Kidney capillary endothelial cell (primary cell): ENCODE measurements around the gene ALPP.
"Not testable (repeated sequence)": the region's sequence is repeated elsewhere in the genome, so short reads cannot be mapped to it uniquely, and the experiment has no call there.

Experiments used
- DNase-seq: peaks from one replicate; pipeline ENCODE4 v3.0.0-alpha.2; 2018; ENCODE audit warnings: low spot score

The ALPP gene

GRCh38 chr2:232341061-232341738 is 37.4 kb upstream of the ALPP start:
- DNase-seq = no peak

DNA sequence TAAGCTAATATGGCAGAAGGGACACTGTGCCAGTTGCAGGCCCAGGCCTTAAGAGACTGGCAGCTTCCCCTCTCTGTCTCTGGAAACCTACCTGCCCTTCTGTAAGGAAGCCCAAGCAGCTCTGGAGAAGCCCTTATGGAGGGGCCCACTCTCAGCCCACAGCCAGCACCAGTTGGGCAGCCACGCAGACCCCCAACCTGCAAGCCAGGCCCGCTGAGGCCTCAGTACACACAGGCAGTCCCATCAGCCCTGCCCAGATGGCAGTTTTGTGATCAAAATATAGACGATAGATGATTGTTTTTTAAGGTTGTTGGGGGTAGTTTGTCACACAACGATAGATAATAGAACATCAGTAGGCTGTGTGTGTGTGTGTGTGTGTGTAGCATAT is 36.8 kb upstream of the ALPP start:
- DNase-seq = no peak

DNA sequence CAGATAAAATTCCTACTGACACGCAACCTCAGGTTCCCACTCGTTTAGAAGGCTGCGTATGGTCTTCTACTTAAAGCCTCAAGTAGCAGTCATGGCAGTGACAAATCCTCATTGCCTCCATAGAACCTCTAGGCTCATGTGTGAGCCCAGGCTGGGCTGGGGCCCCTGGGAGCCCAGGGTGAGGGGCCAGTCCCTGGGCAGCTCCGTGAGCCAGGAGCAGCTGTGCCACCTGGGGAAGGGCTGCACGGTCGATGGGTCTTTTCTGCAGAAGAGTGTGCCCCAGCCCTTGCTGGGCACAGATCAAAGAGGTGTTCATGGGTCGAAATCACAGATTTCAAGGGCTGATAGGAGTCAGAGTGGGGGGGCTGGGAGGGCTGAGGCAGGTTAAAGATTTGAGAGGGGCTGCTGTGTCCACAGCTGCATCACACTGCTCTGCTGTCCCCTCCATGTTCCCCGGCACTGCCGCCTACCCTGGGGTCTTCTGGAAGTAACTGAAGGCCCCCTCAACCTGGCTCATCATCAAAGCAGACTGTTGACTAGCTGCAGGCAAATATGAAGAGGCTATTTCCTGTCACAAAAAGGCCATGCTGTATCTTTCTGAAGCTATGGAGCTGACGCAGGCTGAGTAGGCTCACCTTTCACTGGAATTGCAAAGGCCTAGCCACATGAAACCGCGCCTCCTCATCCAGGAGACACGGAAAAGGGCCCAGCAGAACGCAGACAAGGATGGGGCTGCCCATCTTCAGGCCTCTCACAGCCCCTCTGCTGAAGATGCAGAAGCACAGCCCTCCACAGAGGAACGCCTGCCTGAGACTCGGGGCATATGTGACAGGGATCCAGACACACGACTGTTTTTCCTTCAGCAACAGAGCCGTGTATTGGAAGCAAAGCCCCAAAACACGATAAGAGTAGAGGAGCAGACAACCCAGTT is 35.7 kb upstream of the ALPP start:
- no peak for DNase-seq

- DNase-seq = no peak
Measured at GRCh38 chr2:232343821-232344220, 34.7 kb upstream of the ALPP start.

GRCh38 chr2:232345251-232345650 is 33.3 kb upstream of the ALPP start:
- no peak for DNase-seq

DNA sequence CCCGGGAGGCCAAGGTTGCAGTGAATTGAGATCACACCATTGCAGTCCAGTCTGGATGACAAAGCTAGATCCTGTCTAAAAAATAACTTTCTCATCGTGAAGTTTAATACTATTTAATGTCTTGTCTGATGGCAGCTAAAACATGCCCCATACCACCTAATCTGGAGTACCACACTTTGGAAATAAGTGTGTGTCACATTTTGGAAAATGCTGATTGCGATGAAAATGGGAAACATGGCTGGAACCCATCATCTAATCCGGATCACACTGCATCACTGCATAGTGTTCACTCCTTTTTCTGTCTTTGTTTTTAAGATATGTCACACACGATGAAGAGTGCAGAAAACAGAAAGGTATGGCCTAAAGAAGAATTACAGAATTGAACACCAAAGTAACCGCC is 31.2 kb upstream of the ALPP start:
- DNase-seq = no peak

DNA sequence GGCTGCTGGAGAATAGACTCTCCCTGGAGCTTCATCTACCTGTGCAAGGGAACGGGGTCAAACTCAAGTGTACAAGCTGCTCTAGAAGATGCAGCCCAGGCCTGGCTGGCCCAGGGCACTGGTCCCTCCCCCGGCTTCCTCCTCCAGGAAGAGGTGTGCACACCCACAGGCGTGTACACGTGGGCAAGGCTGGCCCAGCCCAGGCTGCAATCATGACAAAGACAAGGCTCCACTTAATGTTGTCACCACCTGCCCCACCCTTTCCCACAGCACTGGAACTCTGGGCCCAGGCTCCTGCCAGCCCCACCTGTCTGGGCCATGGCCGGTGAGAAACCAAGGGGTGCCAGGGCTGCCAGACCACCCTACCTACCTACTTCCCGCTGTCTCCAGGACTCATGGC is 29.6 kb upstream of the ALPP start:
- DNase-seq = no peak

- DNase-seq = no peak
Measured at GRCh38 chr2:232349546-232349945, 29.0 kb upstream of the ALPP start.

DNA sequence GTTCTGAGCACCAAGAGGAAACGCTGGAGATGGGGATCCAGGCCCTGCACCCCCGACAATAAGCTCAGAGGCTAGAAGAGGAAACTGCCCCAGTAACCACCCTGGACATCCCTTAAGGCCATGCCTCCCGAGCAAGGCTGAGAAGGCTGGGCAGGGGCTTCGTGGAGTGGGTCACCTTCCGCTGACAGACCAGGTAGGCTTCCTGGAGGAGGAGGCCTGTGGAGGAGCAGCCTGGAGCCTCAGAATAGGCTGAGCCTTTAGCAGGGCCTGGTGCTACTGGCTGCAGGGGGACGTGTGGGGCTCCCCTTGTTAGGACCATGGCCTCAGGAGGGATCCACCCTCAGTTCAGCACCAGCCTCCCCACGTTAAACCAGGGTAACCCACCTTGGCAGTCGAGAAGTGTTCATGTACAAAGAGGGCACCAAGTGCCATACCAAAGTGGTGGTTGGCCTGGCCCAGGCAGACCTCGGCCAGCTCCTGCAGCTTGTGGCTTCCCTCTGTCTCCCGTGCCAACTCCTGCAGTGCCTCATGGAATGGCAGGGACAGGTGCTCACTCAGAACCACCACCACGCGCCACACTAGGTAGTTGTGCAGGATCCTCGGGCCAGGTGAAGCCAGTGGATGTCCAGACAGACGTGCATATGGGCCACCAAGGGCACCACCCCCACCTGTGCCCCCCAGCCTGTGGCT is 28.5 kb upstream of the ALPP start:
- DNase-seq = no peak

DNA sequence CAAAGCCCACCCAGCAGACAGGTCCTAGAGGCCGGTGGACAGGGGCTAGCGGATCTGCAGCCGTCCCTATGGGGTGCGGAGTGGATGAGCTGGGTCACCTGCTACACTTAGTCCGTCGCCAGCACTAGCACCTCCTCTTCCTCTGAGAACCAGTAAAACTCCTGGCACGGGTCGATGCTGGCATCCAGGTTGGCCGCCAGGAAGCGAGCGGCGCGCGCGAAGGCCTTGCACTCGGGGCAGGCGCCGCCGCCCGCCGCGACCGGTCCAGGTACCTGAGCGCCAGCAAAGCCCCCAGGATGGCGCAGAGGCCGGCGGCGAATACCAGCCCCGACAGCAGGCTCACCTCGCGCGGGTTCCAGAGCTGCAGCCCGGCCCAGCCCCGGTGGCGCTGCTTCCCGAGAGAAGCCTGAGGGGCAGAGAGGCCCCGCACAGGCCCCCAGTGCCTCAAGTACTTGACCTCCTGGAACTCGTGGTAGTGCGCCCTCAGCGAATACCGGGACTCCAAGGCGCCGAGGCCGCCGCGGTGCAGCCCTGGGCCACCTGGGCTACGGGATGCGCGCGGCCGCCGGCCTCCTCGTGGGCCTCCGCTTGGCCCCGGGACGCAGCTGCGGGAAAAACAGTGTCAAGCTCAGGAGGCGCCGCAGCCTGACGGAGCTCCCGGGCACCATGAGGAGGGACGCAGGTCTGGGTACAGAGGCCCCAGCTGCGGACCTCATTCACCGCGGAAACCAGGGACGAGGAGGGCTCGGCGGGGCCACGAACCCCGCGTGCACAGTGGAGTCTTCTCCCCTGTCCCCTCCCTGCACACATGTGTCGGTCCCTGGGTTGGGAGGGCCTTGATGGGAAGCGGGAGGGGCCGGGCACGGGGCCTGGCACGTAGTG is 27.5 kb upstream of the ALPP start:
- DNase-seq = no peak

DNA sequence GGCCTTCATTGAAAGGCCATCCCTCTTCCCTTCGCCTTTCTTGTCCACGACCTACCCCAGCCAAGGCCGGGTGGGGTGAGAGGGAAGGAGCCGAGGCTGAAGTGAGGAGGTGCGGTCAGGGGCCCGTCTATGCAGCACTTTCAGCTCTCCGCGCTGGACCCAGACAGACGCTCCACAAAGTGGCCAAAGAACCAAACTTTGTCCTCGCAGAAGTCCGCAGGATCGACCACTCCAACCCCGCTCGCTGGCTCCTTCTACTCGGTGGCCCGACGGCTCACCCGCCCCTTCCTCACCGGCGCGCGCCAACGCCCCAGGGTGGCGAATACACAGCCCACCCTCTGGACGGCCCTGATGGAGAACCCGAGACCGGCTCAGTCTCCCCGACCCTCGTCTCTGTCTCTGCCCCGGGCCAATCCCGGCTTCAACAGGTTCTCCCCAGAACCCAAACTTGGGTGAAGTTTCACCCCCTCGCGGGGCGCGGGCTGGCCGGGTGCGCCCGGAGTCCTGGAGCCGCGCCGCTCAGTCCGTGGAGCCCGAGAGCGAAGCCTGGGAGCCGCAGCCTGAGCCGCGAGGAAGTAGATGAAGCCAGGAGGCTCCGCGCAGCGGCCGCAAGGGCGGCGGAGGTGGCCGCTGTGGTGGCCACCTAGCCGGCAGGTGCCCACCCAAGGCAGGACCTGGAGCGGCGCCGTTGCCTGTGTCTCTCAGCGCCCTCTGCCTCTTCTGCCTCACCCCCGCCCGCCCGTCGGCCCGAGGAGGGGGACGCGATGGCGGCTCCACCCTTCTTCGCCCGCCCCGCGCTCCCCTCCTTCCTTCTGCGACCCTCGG is 26.7 kb upstream of the ALPP start:
- DNase-seq = no peak

GRCh38 chr2:232352511-232353091 is 25.9 kb upstream of the ALPP start:
- no peak for DNase-seq

DNA sequence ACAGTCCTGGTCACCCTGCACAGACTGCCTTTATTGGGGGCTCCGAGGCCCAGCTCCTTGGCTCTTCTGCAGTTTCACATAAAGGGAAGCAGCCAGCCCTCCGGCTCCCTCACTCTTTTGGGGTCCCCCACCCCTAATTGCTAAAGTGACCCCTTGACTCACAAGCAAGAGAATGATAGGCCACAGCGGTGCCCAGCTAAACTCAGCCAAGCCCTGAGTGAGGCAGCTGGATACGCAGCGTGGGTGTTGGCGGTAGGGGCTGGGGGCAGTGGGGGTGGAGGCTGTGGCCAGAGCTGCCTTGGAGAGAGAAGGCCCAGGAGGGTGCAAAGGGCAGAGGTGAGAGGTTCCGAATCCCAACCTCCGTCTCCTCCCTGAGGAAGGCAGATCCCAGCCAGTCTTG is 25.5 kb upstream of the ALPP start:
- no peak for DNase-seq

DNA sequence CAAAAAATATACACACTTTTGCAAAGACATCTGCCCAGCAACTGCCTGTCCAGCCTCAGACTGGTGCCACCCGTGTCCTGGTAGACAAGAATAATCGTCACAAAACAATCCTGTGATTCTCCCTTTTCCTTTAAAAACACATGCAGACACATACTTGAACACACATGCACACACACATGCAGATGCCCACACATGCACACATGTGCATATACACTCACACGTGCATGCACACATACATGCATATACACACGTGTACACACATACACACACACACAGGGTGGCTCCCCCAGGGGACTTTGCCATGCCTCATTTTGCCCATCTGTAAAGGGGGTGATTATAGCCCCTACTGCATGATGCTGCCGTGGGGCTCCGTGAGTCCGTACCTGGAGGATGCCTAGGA is 24.9 kb upstream of the ALPP start:
- no peak for DNase-seq

DNA sequence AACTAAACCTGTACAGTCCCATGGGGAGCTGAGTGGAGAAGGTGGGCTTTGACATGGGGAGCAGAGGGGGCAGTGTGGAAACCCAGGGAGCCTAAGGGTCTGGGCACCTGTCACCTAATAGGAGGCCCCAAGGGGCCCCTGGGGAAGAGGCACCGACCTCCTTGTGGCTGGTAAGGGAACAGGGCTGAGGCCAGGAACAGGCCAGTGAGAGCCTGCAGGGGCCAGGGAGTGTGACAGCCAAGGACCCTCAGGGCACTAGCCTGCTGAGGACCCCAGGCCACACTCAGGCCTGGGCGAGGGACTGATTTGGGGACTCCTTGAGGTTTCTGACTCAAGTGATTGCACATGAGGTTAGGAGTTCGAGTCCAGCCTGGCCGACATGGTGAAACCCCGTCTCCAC is 24.5 kb upstream of the ALPP start:
- DNase-seq = no peak

DNA sequence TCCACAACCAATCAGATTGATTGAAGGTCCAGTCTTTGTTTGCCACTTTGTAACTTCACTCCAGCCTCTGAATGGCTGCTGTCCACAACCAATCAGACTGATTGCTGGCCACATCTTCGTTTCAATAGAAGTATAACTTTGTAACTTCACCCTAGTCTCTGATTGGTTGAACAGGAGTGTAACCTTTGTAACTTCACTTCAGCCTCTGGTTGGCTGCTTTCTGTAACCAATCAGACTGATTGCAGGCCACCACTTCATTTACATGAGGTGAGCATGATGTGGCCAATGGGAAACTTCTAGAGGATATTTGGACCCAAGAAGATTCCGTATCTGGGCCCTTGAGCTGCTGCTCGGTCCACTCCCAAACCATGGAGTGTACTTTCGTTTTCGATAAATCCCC is 16.9 kb upstream of the ALPP start:
- no peak for DNase-seq

DNA sequence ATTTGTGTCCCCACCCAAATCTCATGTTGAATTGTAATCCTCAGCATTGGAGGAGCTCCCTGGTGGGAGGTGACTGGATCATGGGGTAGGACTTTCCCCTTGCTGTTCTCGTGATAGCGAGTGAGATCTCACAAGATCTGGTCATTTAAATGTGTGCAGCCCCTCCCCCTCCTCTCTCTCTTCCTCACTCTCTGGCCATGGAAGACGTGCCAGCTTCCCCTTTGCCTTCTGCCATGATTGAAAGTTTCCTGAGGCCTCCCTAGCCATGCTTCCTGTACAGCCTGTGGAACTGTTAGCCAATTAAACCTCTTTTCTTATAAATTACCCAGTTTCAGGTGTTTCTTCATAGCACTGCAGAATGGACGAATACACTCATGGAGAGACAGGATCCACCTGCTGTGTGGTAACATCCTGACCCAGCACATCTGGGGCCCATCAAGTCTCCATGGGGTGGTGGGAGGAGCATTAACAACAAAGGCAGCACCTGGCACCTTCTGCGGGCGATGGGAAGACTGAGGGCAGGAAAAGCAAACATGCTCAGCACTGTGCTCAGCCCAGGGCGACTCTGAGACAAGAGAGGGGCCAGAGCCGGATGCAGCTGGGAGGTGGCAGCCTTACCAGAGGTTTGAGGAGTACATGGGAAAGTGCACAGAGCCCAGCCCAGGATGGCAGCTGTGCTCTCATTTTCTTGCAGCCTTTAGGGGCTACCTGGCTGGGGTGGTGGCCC is 16.2 kb upstream of the ALPP start:
- no peak for DNase-seq

DNA sequence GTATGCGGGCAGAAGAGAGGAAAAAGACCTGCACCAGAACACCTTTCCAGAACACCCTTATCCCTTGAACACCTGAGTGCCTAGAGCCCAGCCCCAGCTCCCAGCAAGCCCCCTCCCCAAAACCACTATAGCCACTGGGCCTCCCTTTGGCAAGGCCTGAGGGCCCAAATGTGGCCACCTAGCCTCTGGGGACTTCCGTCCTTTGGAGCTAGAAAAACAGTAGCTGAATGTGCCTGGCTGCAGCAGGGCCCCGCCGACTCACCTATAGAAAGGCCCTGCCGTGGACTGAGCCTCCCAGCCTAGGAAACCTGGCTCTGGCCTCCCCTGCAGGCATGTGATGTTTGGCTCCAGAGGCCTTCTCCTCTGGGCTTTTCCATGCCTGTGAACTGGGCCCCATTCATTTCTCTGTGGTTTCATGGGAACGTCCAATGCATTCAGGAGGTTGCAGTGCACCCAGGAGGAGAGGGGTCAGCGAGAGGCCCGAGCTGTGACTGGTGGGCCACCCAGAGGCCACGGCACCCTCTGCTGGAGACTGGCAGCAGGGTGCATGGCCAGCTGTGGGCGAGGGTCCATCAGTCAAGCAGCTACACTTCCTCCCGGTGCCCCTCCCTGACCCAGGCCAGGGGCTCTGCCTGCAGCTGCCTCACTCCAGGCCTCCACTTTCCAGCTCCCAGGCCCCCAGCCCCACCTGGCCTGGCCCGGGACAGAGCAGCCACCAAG is 15.3 kb upstream of the ALPP start:
- not testable (repeated sequence) for DNase-seq
